ENCODE results near the gene PES1. TPM values are rescaled to one million over a fixed set of nuclear protein-coding genes. Genes with fewer than 3 reads are reported as not detected.
"Not testable (repeated sequence)": the region's sequence is repeated elsewhere in the genome, so short reads cannot be mapped to it uniquely, and the experiment has no call there.

Gene PES1
- polyA plus RNA-seq, 1 experiment: 109 TPM

- TF ChIP-seq, protein P1, sequence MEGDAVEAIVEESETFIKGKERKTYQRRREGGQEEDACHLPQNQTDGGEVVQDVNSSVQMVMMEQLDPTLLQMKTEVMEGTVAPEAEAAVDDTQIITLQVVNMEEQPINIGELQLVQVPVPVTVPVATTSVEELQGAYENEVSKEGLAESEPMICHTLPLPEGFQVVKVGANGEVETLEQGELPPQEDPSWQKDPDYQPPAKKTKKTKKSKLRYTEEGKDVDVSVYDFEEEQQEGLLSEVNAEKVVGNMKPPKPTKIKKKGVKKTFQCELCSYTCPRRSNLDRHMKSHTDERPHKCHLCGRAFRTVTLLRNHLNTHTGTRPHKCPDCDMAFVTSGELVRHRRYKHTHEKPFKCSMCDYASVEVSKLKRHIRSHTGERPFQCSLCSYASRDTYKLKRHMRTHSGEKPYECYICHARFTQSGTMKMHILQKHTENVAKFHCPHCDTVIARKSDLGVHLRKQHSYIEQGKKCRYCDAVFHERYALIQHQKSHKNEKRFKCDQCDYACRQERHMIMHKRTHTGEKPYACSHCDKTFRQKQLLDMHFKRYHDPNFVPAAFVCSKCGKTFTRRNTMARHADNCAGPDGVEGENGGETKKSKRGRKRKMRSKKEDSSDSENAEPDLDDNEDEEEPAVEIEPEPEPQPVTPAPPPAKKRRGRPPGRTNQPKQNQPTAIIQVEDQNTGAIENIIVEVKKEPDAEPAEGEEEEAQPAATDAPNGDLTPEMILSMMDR (IDR thresholded peaks at IDR 0.05; ENCODE audit: insufficient read depth, low read depth, low read length): no peak
- ChIA-PET CTCF (interaction anchor here (0.8 to 1.4 kb wide), 2 partner anchors 8 to 81 kb away, joined by 3 read pairs; partner anchors contain the start of gene SLC35E4), POLR2A (no interaction called here)
- Histone ChIP-seq H3K27me3 (ENCODE audit: control insufficient read depth, insufficient read depth, low read length) (peaks cover 5% of the 10 kb centered on the region; the same call in 1 of the 2 replicates), H3K4me3 (ENCODE audit: low read depth, low read length) (no peak overlapping the region), H3K36me3 (ENCODE audit: control insufficient read depth, insufficient read depth, low read length) (no peaks in the 10 kb centered on the region)
- DNase-seq (ENCODE audit: low read depth): no peak
Observed at GRCh38 chr22:30555282-30556210, 36.2 kb downstream of the PES1 start.

GRCh38 chr22:30553971-30554370 lies 37.7 kb downstream of the PES1 start:
- no peak for DNase-seq (ENCODE audit: low read depth)
- TF ChIP-seq, protein P1 (IDR thresholded peaks at IDR 0.05; ENCODE audit: insufficient read depth, low read depth, low read length): no peak
- H3K4me3 ChIP-seq (ENCODE audit: low read depth, low read length): no peak overlapping the region
- POLR2A ChIA-PET: no interaction called here
- peaks cover 10% of the 10 kb centered on the region for H3K27me3 ChIP-seq (ENCODE audit: control insufficient read depth, insufficient read depth, low read length)
- H3K36me3 ChIP-seq (ENCODE audit: control insufficient read depth, insufficient read depth, low read length): no peaks in the 10 kb centered on the region
- CTCF ChIA-PET: no interaction called here

DNA sequence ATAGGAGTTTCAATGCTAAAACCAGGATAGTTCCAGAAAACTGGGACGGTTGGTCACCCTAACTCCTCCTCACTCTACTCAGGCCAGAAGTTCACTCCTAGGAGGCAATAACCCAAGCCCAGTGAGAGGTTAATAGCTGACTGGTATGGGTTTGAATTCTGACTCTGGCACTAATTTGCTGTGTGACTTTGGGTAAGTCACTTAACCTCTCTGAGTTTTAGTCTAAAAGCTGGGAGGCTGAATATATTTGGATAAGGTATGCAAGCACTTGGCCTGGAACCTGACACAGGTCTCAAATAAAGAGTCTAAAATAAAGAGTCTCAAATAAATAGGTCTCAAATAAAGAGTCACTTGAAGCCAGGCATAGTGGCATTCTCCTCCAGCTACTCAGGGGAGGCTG lies 39.0 kb downstream of the PES1 start:
- TF ChIP-seq, protein P1 (IDR thresholded peaks at IDR 0.05; ENCODE audit: insufficient read depth, low read depth, low read length): no peak
- ChIA-PET CTCF (no interaction called here), POLR2A (no interaction called here)
- no peak overlapping the region for H3K4me3 ChIP-seq (ENCODE audit: low read depth, low read length)
- H3K36me3 ChIP-seq (ENCODE audit: control insufficient read depth, insufficient read depth, low read length): no peaks in the 10 kb centered on the region
- H3K27me3 ChIP-seq (ENCODE audit: control insufficient read depth, insufficient read depth, low read length): peaks cover 11% of the 10 kb centered on the region
- DNase-seq (ENCODE audit: low read depth): no peak

DNA sequence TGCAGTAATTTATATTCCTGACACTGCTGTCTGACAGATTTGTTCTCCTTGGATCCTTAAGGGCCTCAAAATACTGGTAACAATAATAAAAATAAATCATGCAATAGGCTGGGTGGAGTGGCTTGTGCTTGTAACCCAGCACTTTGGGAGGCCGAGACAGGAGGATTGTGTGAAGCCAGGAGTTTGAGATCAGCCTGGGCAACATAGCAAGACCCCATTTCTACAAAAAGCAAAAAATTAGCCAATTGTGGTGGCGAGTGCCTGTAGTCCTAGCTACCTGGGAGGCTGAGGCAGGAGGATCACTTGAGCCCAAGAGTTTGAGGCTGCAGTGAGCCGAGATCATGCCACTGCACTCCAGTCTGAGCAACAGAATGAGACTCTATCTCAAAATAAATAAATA lies 39.9 kb downstream of the PES1 start:
- peaks cover 15% of the 10 kb centered on the region for H3K27me3 ChIP-seq (ENCODE audit: control insufficient read depth, insufficient read depth, low read length)
- DNase-seq (ENCODE audit: low read depth); H3K36me3 ChIP-seq (ENCODE audit: control insufficient read depth, insufficient read depth, low read length); POLR2A ChIA-PET; H3K4me3 ChIP-seq (ENCODE audit: low read depth, low read length); CTCF ChIA-PET: not testable (repeated sequence)

DNA sequence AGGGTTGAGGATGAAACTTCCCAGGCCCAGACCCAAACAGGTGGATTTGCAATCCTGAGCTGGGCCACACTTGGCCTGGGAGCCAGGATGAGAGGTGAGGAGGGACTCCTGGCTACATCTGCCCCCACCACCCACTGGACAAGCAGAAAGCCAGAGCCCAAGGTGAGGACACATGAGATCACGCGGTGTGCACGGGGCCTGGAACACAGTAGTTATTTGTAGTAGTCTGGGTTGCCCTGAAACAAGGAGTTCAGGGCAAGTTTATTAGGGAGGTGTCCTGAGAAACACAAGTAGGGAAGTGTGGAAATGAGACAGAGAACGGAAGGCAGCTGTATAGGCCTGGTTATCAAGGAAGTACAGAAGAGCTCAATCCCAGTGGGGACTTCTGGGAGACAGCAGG lies 44.5 kb downstream of the PES1 start:
- DNase-seq (ENCODE audit: low read depth): no peak
- no peak overlapping the region for H3K4me3 ChIP-seq (ENCODE audit: low read depth, low read length)
- no peaks in the 10 kb centered on the region for H3K36me3 ChIP-seq (ENCODE audit: control insufficient read depth, insufficient read depth, low read length)
- TF ChIP-seq, protein P1 (IDR thresholded peaks at IDR 0.05; ENCODE audit: insufficient read depth, low read depth, low read length): no peak
- POLR2A ChIA-PET: no interaction called here
- H3K27me3 ChIP-seq (ENCODE audit: control insufficient read depth, insufficient read depth, low read length): peaks cover 20% of the 10 kb centered on the region
- CTCF ChIA-PET: interaction anchor here (0.7 to 1.2 kb wide), 2 partner anchors 9 to 15 kb away, joined by 3 read pairs; no protein-coding TSS in a partner anchor

Measured in BJ (cell line).